Skeletal muscle tissue (tissue), 4 donors: ENCODE measurements around the gene NCK1. TPM values are rescaled to one million over a fixed set of nuclear protein-coding genes. Genes with fewer than 3 reads are reported as not detected.

Source experiments
- H3K27ac ChIP-seq: one replicate; pipeline ENCODE4 v1.7.0; 2013; ENCODE audit warnings: mild to moderate bottlenecking, low read depth, low read length, inconsistent platforms
- H3K27me3 ChIP-seq, 3 donors: one replicate each; pipeline ENCODE4 v1.7.0; 2013; ENCODE audit warnings: low read length in 3 of 3; ENCODE audit not compliant: control insufficient read depth in 3 of 3, insufficient read depth in 3 of 3
- H3K36me3 ChIP-seq, 3 donors: one replicate each; pipeline ENCODE4 v1.7.0; 2013; ENCODE audit warnings: low read length in 3 of 3; ENCODE audit not compliant: control insufficient read depth in 3 of 3, insufficient read depth in 3 of 3
- H3K4me1 ChIP-seq, 3 donors: one replicate each; pipeline ENCODE4 v1.7.0; 2013; ENCODE audit warnings: low read length in 3 of 3, mild to moderate bottlenecking in 3 of 3; ENCODE audit not compliant: control insufficient read depth in 3 of 3, insufficient read depth in 3 of 3
- H3K4me3 ChIP-seq, 3 donors: one replicate each; pipeline ENCODE4 v1.7.0; 2013; ENCODE audit warnings: low read length in 3 of 3
- H3K9ac ChIP-seq, 3 donors: one replicate each; pipeline ENCODE4 v1.7.0; 2013; ENCODE audit warnings: low read length in 3 of 3, mild to moderate bottlenecking in 3 of 3, moderate library complexity in 2 of 3, low read depth in 1 of 3
- H3K9me3 ChIP-seq, 3 donors: one replicate each; pipeline ENCODE4 v1.7.0; 2013; ENCODE audit warnings: low read length in 3 of 3; ENCODE audit not compliant: control insufficient read depth in 3 of 3
- total RNA-seq: library from RNA; depleted of rRNA; stranded (reverse); fragments of >200 nt; gene quantifications from one replicate; pipeline ENCODE4 v1.2.3, GENCODE V29; 2014
- donor health status: Osteomylitis.

The NCK1 gene
- total RNA-seq, 1 donor from 2014 or later = 36.5 TPM

GRCh38 chr3:136952292-136952691, 90.3 kb downstream of the NCK1 start:
- Histone ChIP-seq H3K4me3 (no peak overlapping the region), H3K9ac (no peak overlapping the region), H3K27me3 (no peaks in the 10 kb centered on the region), H3K36me3 (no peaks in the 10 kb centered on the region), H3K4me1 (peaks cover 0 to 3% (median 0%) of the 10 kb centered on the region in 3 donors), H3K9me3 (no peaks in the 10 kb centered on the region), H3K27ac (no peak overlapping the region)

GRCh38 chr3:136954251-136954650, 92.2 kb downstream of the NCK1 start:
- H3K9ac ChIP-seq = no peak overlapping the region

GRCh38 chr3:136954980-136955780, 93.2 kb downstream of the NCK1 start:
- Histone ChIP-seq H3K4me3 (no peak overlapping the region), H3K4me1 (peaks cover 0 to 3% (median 0%) of the 10 kb centered on the region in 3 donors), H3K36me3 (no peaks in the 10 kb centered on the region), H3K9me3 (no peaks in the 10 kb centered on the region), H3K27me3 (no peaks in the 10 kb centered on the region), H3K9ac (no peak overlapping the region), H3K27ac (no peak overlapping the region)

More at GRCh38 chr3:136954251-136954650, 92.2 kb downstream of the NCK1 start:
- Histone ChIP-seq H3K27me3 (no peaks in the 10 kb centered on the region), H3K27ac (no peak overlapping the region), H3K4me1 (peaks cover 0 to 3% (median 0%) of the 10 kb centered on the region in 3 donors), H3K36me3 (no peaks in the 10 kb centered on the region), H3K4me3 (no peak overlapping the region), H3K9me3 (no peaks in the 10 kb centered on the region)

- H3K27ac ChIP-seq = no peak overlapping the region
- no peaks in the 10 kb centered on the region for H3K9me3 ChIP-seq
- H3K27me3 ChIP-seq = no peaks in the 10 kb centered on the region
- no peak overlapping the region for H3K4me3 ChIP-seq
- peaks cover 0 to 3% (median 0%) of the 10 kb centered on the region in 3 donors for H3K4me1 ChIP-seq
- no peak overlapping the region for H3K9ac ChIP-seq
- H3K36me3 ChIP-seq = no peaks in the 10 kb centered on the region
These were observed 93.8 kb downstream of the NCK1 start for GRCh38 chr3:136955813-136956212.

- Histone ChIP-seq H3K4me1 (peaks cover 0 to 3% (median 0%) of the 10 kb centered on the region in 3 donors), H3K9ac (no peak overlapping the region), H3K4me3 (no peak overlapping the region)
These were observed 95.0 kb downstream of the NCK1 start for GRCh38 chr3:136956971-136957370.

GRCh38 chr3:136957751-136958288, 95.8 kb downstream of the NCK1 start, which contains the start of gene IL20RB:
Gene IL20RB (plus strand): TSS chr3:136957983. CDS start chr3:136958114, 131 bp downstream.
- H3K4me3 ChIP-seq = no peak within 1 kb of the TSS
- no peak within 1 kb of the TSS for H3K9ac ChIP-seq
- no peaks in the 10 kb centered on the region for H3K36me3 ChIP-seq
- H3K4me1 ChIP-seq = peaks cover 0 to 3% (median 0%) of the 10 kb centered on the region in 3 donors
- no peaks in the 10 kb centered on the region for H3K9me3 ChIP-seq
- H3K27ac ChIP-seq = no peak within 1 kb of the TSS
- no peaks in the 10 kb centered on the region for H3K27me3 ChIP-seq

More at GRCh38 chr3:136956971-136957370, 95.0 kb downstream of the NCK1 start:
- Histone ChIP-seq H3K36me3 (no peaks in the 10 kb centered on the region), H3K9me3 (no peaks in the 10 kb centered on the region), H3K27ac (no peak overlapping the region), H3K27me3 (no peaks in the 10 kb centered on the region)

- Histone ChIP-seq H3K9me3 (no peaks in the 10 kb centered on the region), H3K4me3 (no peak overlapping the region), H3K36me3 (no peaks in the 10 kb centered on the region), H3K9ac (no peak overlapping the region), H3K4me1 (peaks cover 0 to 3% (median 0%) of the 10 kb centered on the region in 3 donors), H3K27ac (no peak overlapping the region), H3K27me3 (no peaks in the 10 kb centered on the region)
These were observed 96.9 kb downstream of the NCK1 start for GRCh38 chr3:136958939-136959338.

- Histone ChIP-seq H3K4me1 (peaks cover 0 to 3% (median 0%) of the 10 kb centered on the region in 3 donors), H3K4me3 (no peak overlapping the region), H3K27me3 (no peaks in the 10 kb centered on the region), H3K9ac (no peak overlapping the region), H3K9me3 (no peaks in the 10 kb centered on the region), H3K36me3 (no peaks in the 10 kb centered on the region), H3K27ac (no peak overlapping the region)
These were observed 97.6 kb downstream of the NCK1 start for GRCh38 chr3:136959599-136959998.

- H3K27ac ChIP-seq = no peak overlapping the region
- H3K9ac ChIP-seq = no peak overlapping the region
These were observed 99.1 kb downstream of the NCK1 start for GRCh38 chr3:136960838-136961836.

More at GRCh38 chr3:136960838-136961836, 99.1 kb downstream of the NCK1 start:
- Histone ChIP-seq H3K4me1 (no peaks in the 10 kb centered on the region), H3K4me3 (no peak overlapping the region), H3K36me3 (no peaks in the 10 kb centered on the region), H3K27me3 (no peaks in the 10 kb centered on the region), H3K9me3 (no peaks in the 10 kb centered on the region)
